AG04449 (cell line): Measurements from ENCODE around the gene CAMTA1.
"Not testable (repeated sequence)": the region's sequence is repeated elsewhere in the genome, so short reads cannot be mapped to it uniquely, and the experiment has no call there.

Experiments
- CTCF ChIA-PET: fragments of 350-600 bp; formaldehyde crosslinking; extraction: SDS; loops from one replicate; lab custom pipeline; 2021; ENCODE audit warnings: antibody characterized with exemption; lab: Yijun Ruan, JAX
- POLR2A ChIA-PET: fragments of 400-600, 350-600 bp; formaldehyde crosslinking; extraction: SDS; loops from one replicate; lab custom pipeline; 2020; ENCODE audit warnings: antibody characterized with exemption, inconsistent platforms; lab: Yijun Ruan, JAX
- DNase-seq: peaks from one replicate; pipeline ENCODE4 v3.0.0-alpha.2; 2010; ENCODE audit warnings: low read depth, low spot score
- H3K4me3 ChIP-seq: 2 replicates; pipeline ENCODE4 v1.5.1; 2011; ENCODE audit warnings: low read depth, mild to moderate bottlenecking, control low read depth, low read length
- TF ChIP-seq, protein P1 (sequence below): IDR thresholded peaks from one replicate; pipeline ENCODE4 v1.5.1; 2011; ENCODE audit warnings: mild to moderate bottlenecking, moderate library complexity, low read length, control low read depth, inconsistent platforms; ENCODE audit not compliant: insufficient read depth; ENCODE audit errors: missing control alignments

Gene CAMTA1

DNA sequence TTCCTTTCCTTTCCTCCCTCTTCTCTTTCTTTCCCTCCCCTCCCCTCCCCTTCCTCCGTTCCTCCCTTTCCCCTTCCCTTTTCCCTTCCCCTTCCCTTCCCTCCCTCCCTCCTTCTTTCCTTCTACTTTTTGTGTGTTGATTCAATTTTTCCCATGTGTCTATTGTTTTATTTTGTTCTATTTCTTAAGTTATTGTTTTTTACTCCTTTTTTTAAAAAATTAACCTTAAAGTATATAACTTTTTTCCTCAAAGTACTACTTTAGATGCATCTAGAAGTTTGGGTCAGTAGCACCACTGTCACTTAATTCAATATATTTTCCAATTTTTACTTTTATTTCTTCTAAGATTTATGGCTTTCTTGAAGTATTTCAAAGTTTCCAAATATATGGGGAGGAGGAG lies 537.7 kb downstream of the CAMTA1 start:
- TF ChIP-seq, protein P1, sequence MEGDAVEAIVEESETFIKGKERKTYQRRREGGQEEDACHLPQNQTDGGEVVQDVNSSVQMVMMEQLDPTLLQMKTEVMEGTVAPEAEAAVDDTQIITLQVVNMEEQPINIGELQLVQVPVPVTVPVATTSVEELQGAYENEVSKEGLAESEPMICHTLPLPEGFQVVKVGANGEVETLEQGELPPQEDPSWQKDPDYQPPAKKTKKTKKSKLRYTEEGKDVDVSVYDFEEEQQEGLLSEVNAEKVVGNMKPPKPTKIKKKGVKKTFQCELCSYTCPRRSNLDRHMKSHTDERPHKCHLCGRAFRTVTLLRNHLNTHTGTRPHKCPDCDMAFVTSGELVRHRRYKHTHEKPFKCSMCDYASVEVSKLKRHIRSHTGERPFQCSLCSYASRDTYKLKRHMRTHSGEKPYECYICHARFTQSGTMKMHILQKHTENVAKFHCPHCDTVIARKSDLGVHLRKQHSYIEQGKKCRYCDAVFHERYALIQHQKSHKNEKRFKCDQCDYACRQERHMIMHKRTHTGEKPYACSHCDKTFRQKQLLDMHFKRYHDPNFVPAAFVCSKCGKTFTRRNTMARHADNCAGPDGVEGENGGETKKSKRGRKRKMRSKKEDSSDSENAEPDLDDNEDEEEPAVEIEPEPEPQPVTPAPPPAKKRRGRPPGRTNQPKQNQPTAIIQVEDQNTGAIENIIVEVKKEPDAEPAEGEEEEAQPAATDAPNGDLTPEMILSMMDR, result no peak

DNA sequence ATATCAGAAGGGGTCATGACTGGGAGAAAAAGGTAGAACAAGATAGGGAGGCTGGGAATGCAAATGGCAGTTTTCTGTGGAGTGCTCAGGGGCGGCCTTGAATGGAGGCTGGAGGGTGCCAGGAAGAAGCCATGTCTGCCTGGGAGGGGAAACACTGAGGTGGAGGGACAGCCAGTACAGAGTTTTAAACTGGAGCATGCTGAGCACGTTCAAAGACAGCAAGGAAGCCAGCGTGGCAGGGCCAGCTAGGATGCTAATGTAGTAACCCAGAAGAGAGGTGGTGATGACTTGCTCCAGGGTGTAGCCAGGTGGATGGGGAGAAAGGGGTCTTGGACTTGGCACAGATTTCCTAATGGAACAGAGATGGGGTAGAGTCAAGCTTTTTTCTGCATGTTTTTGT lies 540.0 kb downstream of the CAMTA1 start:
- TF ChIP-seq, protein P1, result no peak
- CTCF ChIA-PET, result interaction anchor here (1.0 to 1.6 kb wide), 2 partner anchors 9 to 283 kb away, joined by 3 to 4 read pairs; no protein-coding TSS in a partner anchor
- POLR2A ChIA-PET, result no interaction called here
- no peak for DNase-seq
- H3K4me3 ChIP-seq, result no peak overlapping the region

More for the DNA sequence above, 537.7 kb downstream of the CAMTA1 start:
- no peak overlapping the region for H3K4me3 ChIP-seq
- POLR2A ChIA-PET, result no interaction called here
- DNase-seq, result no peak
- CTCF ChIA-PET, result no interaction called here

DNA sequence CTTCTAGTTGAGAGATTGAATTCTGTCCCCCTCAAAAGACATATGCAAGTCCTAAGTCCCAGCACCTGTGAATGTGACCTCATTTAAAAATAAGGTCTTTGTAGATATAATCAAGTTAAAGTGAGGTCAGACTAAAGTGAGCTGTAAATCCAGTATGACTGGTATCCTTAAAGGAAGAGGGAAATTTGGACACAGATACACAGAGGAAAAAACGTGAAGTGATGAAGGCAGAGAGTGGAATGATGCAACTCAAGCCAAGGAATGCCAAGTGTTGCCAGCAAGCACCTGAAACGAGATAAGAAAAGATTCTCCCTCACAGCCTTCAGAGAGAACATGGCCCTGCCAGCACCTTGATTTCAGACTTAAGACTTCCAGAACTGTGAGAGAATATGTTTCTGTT lies 541.1 kb downstream of the CAMTA1 start:
- CTCF ChIA-PET, result interaction anchor here (1.6 kb wide), 1 partner anchor 284 kb away, joined by 3 read pairs; no protein-coding TSS in a partner anchor
- POLR2A ChIA-PET, result no interaction called here
- DNase-seq, result no peak
- H3K4me3 ChIP-seq, result no peak overlapping the region
- TF ChIP-seq, protein P1, result no peak

DNA sequence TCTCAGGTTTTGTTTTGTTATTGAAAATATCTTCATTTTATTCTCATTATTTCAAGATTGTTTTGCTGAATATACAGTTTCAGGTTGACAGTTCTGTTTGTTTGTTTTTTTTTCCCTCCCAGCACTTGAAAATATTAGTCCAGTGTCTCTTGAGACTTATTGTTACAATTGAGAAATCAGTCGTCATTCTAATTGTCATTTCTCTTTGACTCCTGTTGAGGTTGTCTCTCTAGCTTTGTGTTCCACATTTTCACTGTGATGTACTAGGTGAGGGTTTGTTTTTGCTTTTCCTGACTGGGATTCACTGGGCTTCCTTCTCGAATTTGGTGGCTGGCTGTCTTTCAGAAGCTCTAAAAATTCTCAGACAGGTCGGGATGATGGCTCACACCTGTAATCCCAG lies 542.6 kb downstream of the CAMTA1 start:
- no peak for DNase-seq
- TF ChIP-seq, protein P1, result no peak
- ChIA-PET POLR2A (no interaction called here), CTCF (no interaction called here)
- H3K4me3 ChIP-seq, result no peak overlapping the region

DNA sequence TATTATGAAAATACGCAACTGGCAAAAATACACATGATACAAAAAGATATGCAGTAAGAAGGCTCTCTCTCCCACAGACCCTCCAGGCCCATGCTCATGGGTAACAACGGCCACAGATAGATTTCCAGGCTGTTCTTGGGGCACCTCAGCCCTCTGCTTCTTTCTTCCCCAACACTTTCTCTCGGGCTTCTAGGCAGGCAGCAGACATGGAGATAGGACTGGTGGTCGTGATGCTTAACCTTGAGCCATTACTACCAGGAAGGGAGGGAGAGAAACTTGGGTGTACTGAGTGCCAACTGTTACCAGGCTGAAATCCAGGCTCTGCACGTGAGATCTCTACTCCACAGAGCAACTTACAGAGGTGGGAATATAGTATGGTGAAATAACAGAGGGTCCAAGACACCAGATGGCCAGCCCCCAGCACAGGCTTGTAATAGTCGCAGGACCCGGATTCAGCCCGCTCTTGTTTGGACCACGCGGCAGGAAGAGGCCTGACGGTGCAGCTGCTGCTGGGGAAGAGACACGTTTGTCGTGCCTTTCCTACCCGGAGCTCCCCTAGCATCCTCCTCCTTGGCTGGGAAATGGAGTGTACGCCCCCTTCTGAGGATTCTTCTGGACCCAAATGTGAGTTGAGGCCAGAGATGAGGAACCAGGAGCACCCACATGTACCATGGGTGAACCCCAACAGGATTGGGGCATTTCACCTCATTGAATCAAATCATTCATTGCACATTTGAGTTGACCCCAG lies 544.8 kb downstream of the CAMTA1 start:
- CTCF ChIA-PET, result no interaction called here
- no peak overlapping the region for H3K4me3 ChIP-seq
- POLR2A ChIA-PET, result no interaction called here
- DNase-seq, result no peak
- TF ChIP-seq, protein P1, result no peak

DNA sequence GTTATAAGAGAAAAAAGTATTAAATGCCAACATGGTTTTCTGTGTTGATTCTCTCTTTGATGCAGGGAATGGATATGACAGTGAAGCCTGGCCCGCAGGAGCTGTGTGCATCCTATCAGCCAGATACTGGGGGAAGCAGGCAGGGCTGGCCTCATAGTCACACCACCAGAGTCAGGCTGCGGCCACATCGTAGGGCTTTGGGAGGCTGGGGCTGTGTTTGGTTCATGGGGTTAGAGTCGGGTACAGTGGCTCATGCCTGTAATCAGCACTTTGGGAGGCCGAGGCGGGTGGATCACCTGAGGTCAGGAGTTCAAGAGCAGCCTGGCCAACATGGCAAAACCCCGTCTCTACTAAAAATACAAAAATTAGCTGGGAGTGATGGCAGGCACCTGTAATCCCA lies 545.5 kb downstream of the CAMTA1 start:
- DNase-seq, POLR2A ChIA-PET, CTCF ChIA-PET, H3K4me3 ChIP-seq: not testable (repeated sequence)

DNA sequence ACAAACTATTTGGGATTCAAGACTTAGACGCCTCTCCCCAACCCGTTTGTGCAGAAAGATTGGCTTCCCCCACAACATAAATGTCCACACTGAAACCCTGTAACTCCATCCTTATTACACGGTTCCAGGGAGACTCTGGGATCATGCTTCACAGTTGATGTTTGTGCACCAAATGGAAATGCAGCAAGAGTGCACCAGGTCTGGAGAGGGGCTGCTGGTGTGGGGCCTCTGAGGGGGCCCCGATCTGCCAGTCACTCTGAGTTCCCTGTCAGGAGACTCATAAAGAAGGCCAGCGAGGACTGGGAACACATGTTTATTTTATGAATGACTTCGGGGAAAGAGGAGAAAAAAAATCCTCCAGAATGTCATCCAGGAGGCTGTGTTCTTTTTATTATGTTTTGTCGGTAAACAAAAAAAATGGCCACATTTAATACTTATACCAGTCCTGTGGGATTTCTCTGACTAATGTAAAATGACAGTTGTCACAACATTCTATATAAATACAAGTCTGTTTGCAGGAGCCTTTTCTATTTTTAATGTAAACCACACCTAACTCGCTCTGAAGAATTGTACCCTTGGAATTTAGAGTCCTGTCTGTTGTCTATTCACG lies 546.8 kb downstream of the CAMTA1 start:
- TF ChIP-seq, protein P1, result no peak
- CTCF ChIA-PET, result no interaction called here
- no peak for DNase-seq
- no peak overlapping the region for H3K4me3 ChIP-seq
- POLR2A ChIA-PET, result no interaction called here
